Measurements from ENCODE around the gene PLXDC2.
"Not testable (repeated sequence)": the region's sequence is repeated elsewhere in the genome, so short reads cannot be mapped to it uniquely, and the experiment has no call there.

GRCh38 chr10:20209098-20209497, 392.9 kb downstream of the PLXDC2 start:
- not testable (repeated sequence) for TF ChIP-seq CTCF (IDR thresholded peaks at IDR 0.05); EZH2 (IDR thresholded peaks at IDR 0.05; ENCODE audit: borderline replicate concordance, insufficient read depth, low read depth, low read length, poor library complexity, severe bottlenecking)

Measured in B cell (primary cell).